Measurements from ENCODE around the gene PRKAR1B.

The PRKAR1B gene

DNA sequence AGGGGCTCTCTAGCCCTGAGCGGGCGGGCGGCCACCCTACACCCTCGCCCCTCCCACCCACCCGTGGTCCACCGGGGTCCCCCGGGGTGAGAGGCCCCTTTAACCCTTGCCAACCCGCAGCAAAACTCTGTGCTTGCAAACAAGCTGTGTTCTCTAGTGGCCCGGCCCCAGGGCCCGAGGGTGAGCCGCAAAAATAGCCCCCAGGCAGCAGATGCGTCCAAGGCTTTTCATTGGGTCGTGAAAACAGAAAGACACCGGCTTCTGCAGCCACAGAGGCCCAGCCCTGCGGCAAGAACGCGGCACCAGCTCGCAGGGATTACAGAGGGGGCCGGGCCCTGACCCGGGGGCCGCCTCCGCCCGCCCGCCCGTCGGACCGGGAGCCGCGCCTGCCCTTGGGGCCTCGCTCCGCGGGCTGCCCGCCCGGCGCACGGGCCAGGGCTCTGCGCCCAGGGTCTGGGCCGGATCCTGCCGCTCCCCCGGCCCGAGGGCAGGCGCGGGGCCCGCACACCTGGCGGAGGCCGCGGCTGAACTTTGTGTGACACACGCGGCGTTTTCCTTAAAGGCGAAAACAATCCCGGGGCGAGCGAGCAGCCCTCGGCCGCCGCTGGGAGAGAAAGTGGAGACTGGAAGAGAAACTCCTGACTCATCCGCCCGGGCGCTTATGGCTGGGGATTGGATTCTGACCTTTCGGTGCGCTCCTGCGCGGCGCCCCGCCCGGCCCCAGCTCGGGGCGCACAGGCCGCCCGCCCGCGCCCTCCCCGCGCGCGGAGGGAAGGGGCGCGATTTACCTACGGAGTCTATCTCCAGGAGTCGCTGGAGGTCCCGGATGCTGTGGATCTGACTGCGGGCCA, 210.2 kb downstream of the PRKAR1B start:
- DNase-seq = no peak

DNA sequence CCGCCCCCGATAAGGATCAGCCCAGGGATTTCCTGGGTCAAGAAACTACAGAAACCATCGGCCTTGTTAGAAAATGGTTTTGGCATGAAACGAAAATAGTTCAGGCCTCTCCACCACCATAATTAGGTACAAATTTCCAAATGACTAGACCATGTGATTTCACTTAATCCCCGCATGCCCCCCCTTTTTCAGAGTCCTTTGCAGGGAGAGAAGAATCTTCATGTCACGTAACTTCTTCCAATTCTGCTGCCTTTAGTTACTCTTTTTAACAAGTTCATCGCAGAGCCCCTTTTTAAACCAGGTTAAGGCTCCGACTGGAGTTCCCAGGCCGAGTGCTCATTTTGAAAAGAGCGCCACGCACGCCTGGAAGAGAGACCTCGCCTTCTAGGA, 210.9 kb downstream of the PRKAR1B start:
- no peak for DNase-seq

DNA sequence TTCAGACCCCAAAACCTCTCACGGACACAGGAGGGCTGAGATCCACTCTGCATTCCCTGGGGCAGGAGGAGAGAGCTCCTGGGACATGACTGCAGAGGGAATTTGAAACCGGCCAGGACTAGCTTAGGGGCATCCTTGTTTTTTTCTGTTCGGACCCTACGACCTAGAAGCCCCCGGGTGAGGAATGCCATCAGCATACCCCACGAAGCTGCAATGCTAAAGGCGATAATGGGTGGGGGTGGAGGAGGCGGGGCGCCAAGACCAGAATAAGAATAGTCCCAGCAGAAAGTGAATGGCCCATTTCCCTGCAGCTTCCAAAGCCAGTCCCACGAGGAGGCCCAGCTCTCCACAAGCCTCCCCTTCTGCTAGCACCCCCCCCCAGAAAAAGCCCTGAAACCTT, 211.5 kb downstream of the PRKAR1B start:
- no peak for DNase-seq

GRCh38 chr7:514651-515598, 212.2 kb downstream of the PRKAR1B start:
- DNase-seq = no peak

DNA sequence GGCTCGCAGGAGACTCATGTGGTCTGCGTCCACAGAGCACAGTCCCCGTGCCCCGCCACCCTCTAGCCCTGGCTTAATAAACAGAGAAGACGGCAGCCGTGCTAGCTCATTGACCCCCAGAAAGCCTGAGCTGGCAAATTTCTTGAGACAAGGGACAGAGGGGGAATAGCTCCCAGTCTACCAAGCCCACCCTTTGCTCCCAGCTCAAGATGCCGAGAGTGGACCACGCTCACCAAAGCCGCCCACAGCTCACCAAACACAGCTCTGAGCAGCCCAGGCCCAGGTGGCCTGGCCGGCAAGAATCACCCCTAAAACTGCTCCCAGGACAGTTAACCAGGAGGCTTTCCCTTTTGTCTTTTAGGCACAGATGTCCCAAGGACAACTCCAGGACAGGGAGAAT, 212.8 kb downstream of the PRKAR1B start:
- no peak for DNase-seq

GRCh38 chr7:513521-514166, 213.4 kb downstream of the PRKAR1B start:
- DNase-seq = no peak

DNA sequence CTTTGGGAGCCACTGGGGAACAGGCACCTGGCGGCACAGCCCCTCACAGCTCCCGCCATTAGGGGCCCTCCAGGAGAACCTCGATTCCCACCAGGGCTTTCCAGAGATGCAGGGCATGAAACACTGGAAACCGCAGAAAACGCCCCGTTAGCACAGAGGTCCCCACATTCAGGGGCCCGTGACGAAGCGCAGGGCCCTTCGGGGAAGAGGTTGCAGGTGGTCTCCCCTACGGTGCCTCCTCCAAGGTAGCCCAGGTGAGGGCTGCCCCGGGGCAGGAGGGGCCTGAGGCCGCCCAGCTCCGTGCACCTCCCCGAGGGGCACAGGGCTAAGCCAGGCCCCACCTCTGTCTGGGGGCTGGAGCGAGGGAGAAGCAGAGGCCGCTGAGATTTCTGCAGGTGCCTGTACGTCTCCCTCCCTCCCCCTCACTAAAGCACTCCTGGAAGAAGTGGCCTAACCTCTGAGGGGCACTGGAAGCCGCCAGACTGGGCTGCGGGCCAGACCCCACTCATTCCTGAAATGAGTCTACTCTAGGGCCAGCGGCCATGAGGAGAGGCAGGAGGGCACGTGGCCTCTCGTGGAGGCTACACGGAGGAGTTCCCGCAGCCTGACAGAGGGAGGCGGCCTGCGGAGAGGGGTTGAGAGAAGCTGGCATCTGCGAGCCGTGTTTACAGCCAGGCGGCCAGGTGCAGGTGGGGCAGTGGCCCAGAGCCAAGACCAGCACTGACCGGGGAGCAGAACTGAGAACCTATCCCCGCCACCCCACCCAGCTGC, 214.4 kb downstream of the PRKAR1B start:
- DNase-seq = no peak

- no peak for DNase-seq
Measured at GRCh38 chr7:512146-512510, 215.0 kb downstream of the PRKAR1B start.

GRCh38 chr7:511476-512145, 215.5 kb downstream of the PRKAR1B start:
- no peak for DNase-seq

GRCh38 chr7:510782-511281, 216.2 kb downstream of the PRKAR1B start:
- no peak for DNase-seq

DNA sequence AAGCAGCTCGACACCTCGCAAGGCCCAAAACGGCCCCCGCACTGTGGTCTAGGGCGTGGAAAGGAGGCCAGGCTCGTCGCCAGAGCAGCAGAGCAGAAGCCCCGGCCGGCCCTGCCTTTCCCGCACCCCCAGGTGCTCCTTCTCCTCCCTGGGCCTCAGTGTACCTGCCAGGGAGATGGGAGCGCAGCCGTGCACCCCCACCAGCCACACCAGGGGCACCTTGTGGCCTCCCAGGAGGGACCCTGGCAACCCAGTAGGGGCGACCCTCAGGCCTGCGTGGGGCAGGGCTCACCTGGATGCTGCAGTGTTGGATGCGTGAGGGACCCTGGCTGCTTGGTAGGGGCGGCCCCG, 217.0 kb downstream of the PRKAR1B start:
- DNase-seq = no peak

DNA sequence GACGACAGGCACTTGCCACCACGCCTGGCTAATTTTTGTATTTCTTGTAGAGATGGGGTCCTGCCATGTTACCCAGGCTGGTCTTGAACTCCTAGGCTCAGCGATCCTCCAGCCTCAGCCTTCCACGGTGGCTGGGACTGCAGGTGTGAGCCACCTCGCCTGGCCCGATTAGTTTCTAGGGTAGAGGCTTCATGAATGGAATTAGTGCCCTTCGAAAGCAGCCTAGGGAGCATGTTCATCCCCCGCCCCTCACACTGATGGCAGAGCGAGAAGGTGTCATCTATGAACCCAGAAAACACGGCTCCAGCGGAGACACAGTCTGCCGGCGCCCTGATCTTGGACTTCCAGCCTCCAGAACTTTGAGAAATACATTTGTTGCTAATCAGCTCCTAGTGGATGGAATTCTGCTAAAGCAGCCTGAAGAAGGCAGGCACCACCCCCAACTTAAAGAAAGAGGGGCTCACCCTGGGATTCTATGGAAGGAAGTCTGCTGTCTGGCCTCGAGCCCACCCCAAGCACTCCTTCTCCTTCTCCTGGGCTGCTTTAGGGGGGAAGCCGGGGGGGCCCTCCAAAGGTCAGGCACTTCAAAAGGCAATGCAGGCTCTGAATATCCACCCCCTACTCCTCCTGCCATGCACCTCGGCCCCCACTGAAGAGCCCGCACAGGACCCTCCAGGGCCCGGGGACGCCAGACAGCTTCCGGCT, 217.5 kb downstream of the PRKAR1B start:
- no peak for DNase-seq

GRCh38 chr7:508461-509170, 218.5 kb downstream of the PRKAR1B start:
- no peak for DNase-seq

- DNase-seq = no peak
Measured at GRCh38 chr7:507623-508300, 219.3 kb downstream of the PRKAR1B start.

- DNase-seq = no peak
Measured at GRCh38 chr7:506921-507622, 220.0 kb downstream of the PRKAR1B start.

GRCh38 chr7:506391-506831, 220.7 kb downstream of the PRKAR1B start:
- DNase-seq = no peak

GRCh38 chr7:505171-505570, 221.9 kb downstream of the PRKAR1B start:
- DNase-seq = no peak

DNA sequence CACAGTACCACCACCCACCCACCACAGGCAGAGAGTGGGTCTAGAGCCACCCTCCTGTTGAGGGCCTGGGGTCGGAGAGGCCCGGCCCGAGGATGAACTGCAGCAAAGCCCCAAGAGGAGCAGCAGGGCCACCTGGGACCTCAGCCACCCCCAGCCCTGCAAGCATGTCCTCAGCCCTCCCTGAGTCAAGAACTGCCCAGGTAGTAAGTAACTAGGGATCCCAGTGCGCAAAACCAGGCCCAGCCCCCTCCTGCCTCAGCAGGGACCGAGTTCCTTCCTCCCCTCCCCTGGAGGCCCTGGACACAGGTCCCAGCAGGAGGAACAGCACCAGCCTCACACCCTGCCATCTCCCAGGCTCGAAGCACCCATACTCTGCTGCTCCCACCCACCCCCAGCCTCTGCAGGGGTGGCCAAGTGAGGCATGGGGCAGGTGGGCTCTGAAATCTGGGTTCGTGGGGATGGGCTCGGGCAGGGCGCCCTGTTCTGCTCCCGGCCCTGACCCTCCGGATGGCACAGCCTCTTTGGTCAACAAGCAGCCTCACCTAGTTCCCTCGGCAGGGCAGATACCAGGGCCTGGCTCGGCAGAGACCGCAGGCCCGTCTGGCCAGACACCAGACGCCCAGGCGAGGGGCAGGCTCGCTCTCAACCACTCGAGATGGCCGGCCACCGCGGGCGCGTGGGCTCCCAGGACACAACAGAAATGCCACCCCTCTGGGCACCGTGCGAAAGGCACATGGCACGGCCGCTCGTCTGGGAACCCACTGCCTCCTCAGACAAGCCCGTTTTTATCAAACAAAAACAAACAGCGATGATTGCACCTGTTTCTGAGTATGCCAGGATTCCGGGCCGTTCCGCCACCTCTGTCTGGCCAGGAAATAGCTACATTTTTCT, 222.6 kb downstream of the PRKAR1B start:
- no peak for DNase-seq

Data from CD4-positive, alpha-beta T cell treated with Interleukin-6 for 4 hours (primary cell).